BJ (cell line): ENCODE measurements around the gene NDUFS6. TPM values are rescaled to one million over a fixed set of nuclear protein-coding genes. Genes with fewer than 3 reads are reported as not detected.

Experiments
- CTCF ChIA-PET: fragments of 350-600 bp; formaldehyde crosslinking; extraction: SDS; loops from one replicate; lab custom pipeline; 2021; ENCODE audit warnings: antibody characterized with exemption, inconsistent platforms; lab: Yijun Ruan, JAX
- POLR2A ChIA-PET: fragments of 300-600 bp; sonication (Branson Sonifier 250); formaldehyde crosslinking; extraction: SDS; loops from one replicate; lab custom pipeline; 2021; ENCODE audit warnings: antibody characterized with exemption; lab: Charles Lee
- DNase-seq: peaks from one replicate; pipeline ENCODE4 v3.0.0-alpha.2; 2011; ENCODE audit warnings: low read depth
- H3K27me3 ChIP-seq: 2 replicates; pipeline ENCODE4 v1.6.0; 2011; ENCODE audit warnings: low read length; ENCODE audit not compliant: control insufficient read depth, insufficient read depth
- H3K36me3 ChIP-seq: 2 replicates; pipeline ENCODE4 v1.5.1; 2011; ENCODE audit warnings: low read length; ENCODE audit not compliant: control insufficient read depth, insufficient read depth
- H3K4me3 ChIP-seq: 2 replicates; pipeline ENCODE4 v1.5.1; 2011; ENCODE audit warnings: low read depth, mild to moderate bottlenecking, control low read depth, low read length
- CTCF ChIP-seq: IDR thresholded peaks from 2 replicates; pipeline ENCODE4 v1.5.1; 2011; ENCODE audit warnings: low read depth, mild to moderate bottlenecking, control low read depth, inconsistent platforms, low read length, moderate library complexity; ENCODE audit not compliant: insufficient read depth
- polyA plus RNA-seq: library from polyadenylated mRNA; depleted of rRNA; stranded (reverse); fragments of >200 nt; gene quantifications from 2 replicates; pipeline ENCODE4 v1.2.3, GENCODE V29; 2011

NDUFS6 gene
- polyA plus RNA-seq, 1 experiment = 26.6 TPM

- TF ChIP-seq CTCF = no peak
- no peaks in the 10 kb centered on the region for H3K36me3 ChIP-seq
- DNase-seq = no peak
- H3K4me3 ChIP-seq = no peak overlapping the region
- POLR2A ChIA-PET = no interaction called here
- H3K27me3 ChIP-seq = peaks cover 4% of the 10 kb centered on the region; the same call in 1 of the 2 replicates
- CTCF ChIA-PET = no interaction called here
Measured at GRCh38 chr5:1834721-1835429, 33.7 kb downstream of the NDUFS6 start.

GRCh38 chr5:1835431-1835830 is 34.2 kb downstream of the NDUFS6 start:
- no peak for DNase-seq
- CTCF ChIA-PET = no interaction called here
- peaks cover 4% of the 10 kb centered on the region; the same call in 1 of the 2 replicates for H3K27me3 ChIP-seq
- H3K4me3 ChIP-seq = no peak overlapping the region
- TF ChIP-seq CTCF = no peak
- H3K36me3 ChIP-seq = no peaks in the 10 kb centered on the region
- POLR2A ChIA-PET = no interaction called here

GRCh38 chr5:1836176-1836890 is 35.1 kb downstream of the NDUFS6 start:
- Histone ChIP-seq H3K27me3 (peaks cover 4% of the 10 kb centered on the region; the same call in 1 of the 2 replicates), H3K4me3 (no peak overlapping the region), H3K36me3 (no peaks in the 10 kb centered on the region)
- no peak for DNase-seq
- no peak for TF ChIP-seq CTCF
- CTCF ChIA-PET = no interaction called here
- POLR2A ChIA-PET = no interaction called here

GRCh38 chr5:1836891-1837880 is 36.0 kb downstream of the NDUFS6 start:
- DNase-seq = no peak
- ChIA-PET CTCF (interaction anchor here (0.6 kb wide), 1 partner anchor 74 kb away, joined by 3 read pairs; no protein-coding TSS in a partner anchor), POLR2A (no interaction called here)
- Histone ChIP-seq H3K4me3 (no peak overlapping the region), H3K36me3 (no peaks in the 10 kb centered on the region), H3K27me3 (peaks cover 5% of the 10 kb centered on the region; the same call in 1 of the 2 replicates)
- TF ChIP-seq CTCF = no peak

- no peak for TF ChIP-seq CTCF
- Histone ChIP-seq H3K4me3 (no peak overlapping the region), H3K27me3 (peaks cover 1% of the 10 kb centered on the region; the same call in 1 of the 2 replicates), H3K36me3 (no peaks in the 10 kb centered on the region)
- ChIA-PET CTCF (no interaction called here), POLR2A (no interaction called here)
- DNase-seq = no peak
Measured at GRCh38 chr5:1838013-1838412, 36.8 kb downstream of the NDUFS6 start.
